HCT116 (cell line): ENCODE results near the gene NSD2. TPM values are rescaled to one million over a fixed set of nuclear protein-coding genes. Genes with fewer than 3 reads are reported as not detected.

Experiments
- ATAC-seq: fragments of 200-7000 bp; cut with Tn5 transposase; 2 replicates; pipeline ENCODE4 v1.9.1; 2020; ENCODE audit warnings: mild to moderate bottlenecking, moderate library complexity
- BruUV-seq: library from RNA; stranded (reverse); fragments of 400-500 nt; replicated peaks from 2 replicates; lab custom pipeline; 2021; lab: Mats Ljungman, UMichigan
- CTCF ChIA-PET: fragments of 300-600 bp; sonication (Branson Sonifier 250); formaldehyde crosslinking; loops from one replicate; lab custom pipeline; 2021; ENCODE audit warnings: antibody characterized with exemption; lab: Charles Lee
- POLR2A ChIA-PET: fragments of 300-600, 350-600 bp; sonication (Branson Sonifier 250); formaldehyde crosslinking; loops from one replicate; lab custom pipeline; 2021; ENCODE audit warnings: antibody characterized with exemption; lab: Charles Lee
- RAD21 ChIA-PET, 2 experiments: fragments of 300-600 bp; sonication (Branson Sonifier 250); formaldehyde crosslinking; loops; one replicate each; lab custom pipeline; 2023; ENCODE audit warnings: low total read pairs in 2 of 2; ENCODE audit not compliant: uncharacterized antibody in 2 of 2, unreplicated experiment in 2 of 2, low non-redundant PET in 1 of 2; lab: Charles Lee
- DNase-seq: peaks from one replicate; pipeline ENCODE4 v3.0.0-alpha.2; 2010; ENCODE audit warnings: low read depth, low spot score
- H2AFZ ChIP-seq: fragments of 200-600 bp; shearing (Covaris generic), sonication (generic); 2 replicates; pipeline ENCODE4 v1.6.1; 2017; ENCODE audit warnings: low read depth, mixed run types, mixed read lengths, antibody characterized with exemption, low read length; ENCODE audit not compliant: poor library complexity, severe bottlenecking
- H3K27ac ChIP-seq: 2 replicates; pipeline ENCODE4 v1.5.1; 2012; ENCODE audit warnings: low read depth, low read length
- H3K27me3 ChIP-seq: fragments of 200-600 bp; sonication (generic); 2 replicates; pipeline ENCODE4 v1.6.1; 2016; ENCODE audit warnings: mixed run types, low read length, mixed read lengths; ENCODE audit not compliant: insufficient read depth
- H3K36me3 ChIP-seq, 2 experiments: fragments of 200-500 bp in 1 of 2; fragments of 200-600 bp in 1 of 2; sonication (Bioruptor generic) in 1 of 2; sonication (generic) in 1 of 2; 2 replicates each; pipeline versions ENCODE4 v1.5.1 to v1.6.1; 2014 to 2016; ENCODE audit warnings: low read length in 2 of 2, inconsistent platforms in 1 of 2, mixed read lengths in 1 of 2, mixed run types in 1 of 2; ENCODE audit not compliant: insufficient read depth in 2 of 2, control insufficient read depth in 1 of 2
- H3K4me1 ChIP-seq, 2 experiments: fragments of 200-600 bp in 1 of 2; sonication (generic) in 1 of 2; 2 replicates each; pipeline versions ENCODE4 v1.5.1 to v1.6.1; 2012 to 2017; ENCODE audit warnings: low read length in 2 of 2, inconsistent platforms in 1 of 2, mild to moderate bottlenecking in 1 of 2, mixed read lengths in 1 of 2, mixed run types in 1 of 2, moderate library complexity in 1 of 2; ENCODE audit not compliant: insufficient read depth in 2 of 2, control insufficient read depth in 1 of 2
- H3K4me2 ChIP-seq: fragments of 200-600 bp; sonication (generic); 2 replicates; pipeline ENCODE4 v1.6.1; 2017; ENCODE audit warnings: mixed run types, low read length, mixed read lengths
- H3K4me3 ChIP-seq, 2 experiments: fragments of 200-600 bp in 1 of 2; sonication (generic) in 1 of 2; replicated peaks in 1 of 2; 2 replicates each; pipeline ENCODE4 v1.5.1; 2011 to 2016; ENCODE audit warnings: low read length in 2 of 2, control low read depth in 1 of 2, low read depth in 1 of 2, mild to moderate bottlenecking in 1 of 2, mixed read lengths in 1 of 2, mixed run types in 1 of 2
- H3K79me2 ChIP-seq: fragments of 200-600 bp; sonication (generic); 2 replicates; pipeline ENCODE4 v1.6.1; 2017; ENCODE audit warnings: mild to moderate bottlenecking, mixed run types, low read length, moderate library complexity, mixed read lengths; ENCODE audit not compliant: insufficient read depth
- H3K9ac ChIP-seq: fragments of 200-600 bp; sonication (generic); 2 replicates; pipeline ENCODE4 v1.6.1; 2016; ENCODE audit warnings: low read length, mixed read lengths
- H3K9me2 ChIP-seq: fragments of 200-600 bp; sonication (generic), shearing (Covaris generic); 2 replicates; pipeline ENCODE4 v1.6.1; 2017; ENCODE audit warnings: mixed run types, mild to moderate bottlenecking, moderate library complexity; ENCODE audit not compliant: insufficient read depth
- H3K9me3 ChIP-seq, 2 experiments: fragments of 200-500 bp in 1 of 2; fragments of 200-600 bp in 1 of 2; sonication (Bioruptor generic) in 1 of 2; sonication (generic) in 1 of 2; 2 replicates each; pipeline ENCODE4 v1.6.1; 2014 to 2017; ENCODE audit warnings: low read length in 2 of 2, mixed read lengths in 2 of 2, inconsistent platforms in 1 of 2, low read depth in 1 of 2, mild to moderate bottlenecking in 1 of 2, mixed run types in 1 of 2, moderate library complexity in 1 of 2; ENCODE audit not compliant: control insufficient read depth in 1 of 2, insufficient read depth in 1 of 2
- H4K20me1 ChIP-seq: fragments of 200-600 bp; sonication (generic), shearing (Covaris generic); 2 replicates; pipeline ENCODE4 v1.6.1; 2017; ENCODE audit warnings: mixed run types, mild to moderate bottlenecking, moderate library complexity; ENCODE audit not compliant: insufficient read depth
- CTCF ChIP-seq, 3 experiments: fragments of 200-600 bp in 1 of 3; sonication (generic) in 1 of 3; IDR thresholded peaks in 2 of 3; conservative IDR thresholded peaks in 1 of 3; 2 replicates each; pipeline ENCODE4 v1.5.1; 2012 to 2017; ENCODE audit warnings: low read depth in 2 of 3, low read length in 2 of 3, antibody characterized with exemption in 1 of 3, borderline replicate concordance in 1 of 3, control low read depth in 1 of 3, mild to moderate bottlenecking in 1 of 3, mixed read lengths in 1 of 3, mixed run types in 1 of 3, moderate library complexity in 1 of 3; ENCODE audit not compliant: insufficient read depth in 1 of 3
- EGR1 ChIP-seq: IDR thresholded peaks from 2 replicates; pipeline ENCODE4 v1.6.1; 2012; ENCODE audit warnings: low read depth
- FOSL1 ChIP-seq: IDR thresholded peaks from 2 replicates; pipeline ENCODE4 v1.6.1; 2012; ENCODE audit warnings: low read depth
- MAX ChIP-seq: IDR thresholded peaks from 2 replicates; pipeline ENCODE4 v1.6.1; 2012
- POLR2AphosphoS5 ChIP-seq: IDR thresholded peaks from 2 replicates; pipeline ENCODE4 v1.6.1; 2011; ENCODE audit warnings: mild to moderate bottlenecking, low read depth, low read length, moderate library complexity
- RAD21 ChIP-seq: IDR thresholded peaks from 2 replicates; pipeline ENCODE4 v1.6.1; 2012; ENCODE audit warnings: low read depth, mild to moderate bottlenecking
- SRF ChIP-seq: IDR thresholded peaks from 2 replicates; pipeline ENCODE4 v1.6.1; 2012; ENCODE audit warnings: low read depth
- ZBTB33 ChIP-seq: IDR thresholded peaks from 2 replicates; pipeline ENCODE4 v1.6.1; 2011; ENCODE audit warnings: mild to moderate bottlenecking, low read length, moderate library complexity; ENCODE audit not compliant: insufficient replicate concordance; ENCODE audit errors: extremely low read depth
- ZNF274 ChIP-seq: fragments of 200-500 bp; sonication (Bioruptor generic); IDR thresholded peaks from 2 replicates; pipeline ENCODE4 v1.6.1; 2014; ENCODE audit warnings: mild to moderate bottlenecking, low read depth, low read length, inconsistent platforms
- intact Hi-C: fragments of 100-400 bp; cut with micrococcal nuclease; formaldehyde crosslinking; loops from 2 replicates; pipeline ENCODE4 v1.10.0; 2022
- total RNA-seq: library from RNA; stranded (reverse); gene quantifications from one replicate; pipeline ENCODE4 v1.2.1, GENCODE V29; 2021; ENCODE audit not compliant: unreplicated experiment
- TF ChIP-seq, protein P1 (sequence below): IDR thresholded peaks from 2 replicates; pipeline ENCODE4 v1.6.1; 2012; ENCODE audit warnings: low read depth

NSD2 gene
- total RNA-seq, 1 experiment from 2014 or later, result 145 TPM

DNA sequence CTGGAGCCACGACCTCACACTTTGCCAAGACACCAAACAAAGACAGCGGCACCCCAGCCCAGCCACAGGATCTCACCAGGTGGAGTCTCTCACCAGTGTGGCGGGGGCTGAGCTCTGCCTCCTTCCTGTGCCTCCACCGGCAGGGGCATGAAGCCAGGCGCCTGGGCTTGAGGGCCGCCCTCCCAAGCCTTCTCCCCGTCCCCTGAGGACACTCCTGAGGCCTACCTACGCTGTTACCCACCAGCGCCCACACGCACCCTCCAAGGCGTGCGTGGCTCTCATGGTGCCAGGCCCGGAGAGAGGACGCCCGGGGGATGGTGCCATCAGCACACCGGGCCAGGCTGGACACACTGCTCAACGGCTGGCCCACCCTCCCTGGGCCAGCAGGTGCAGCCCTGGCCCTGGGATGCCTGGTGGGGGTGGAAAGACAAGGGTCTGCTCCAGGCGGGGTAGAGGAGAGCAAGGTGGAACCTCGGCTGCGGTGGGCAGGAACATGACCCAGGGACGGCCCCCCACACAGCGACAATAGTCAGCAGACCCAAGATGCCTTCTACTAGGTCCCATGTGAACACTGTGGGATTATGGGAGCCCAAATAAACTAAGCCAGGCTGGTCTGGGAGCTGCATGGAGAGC, 115.5 kb downstream of the NSD2 start:
- Histone ChIP-seq H3K4me1 (peaks cover 4 to 8% of the 10 kb centered on the region in 2 experiments; a peak in 2 of 4 replicates), H3K27me3 (no peaks in the 10 kb centered on the region), H4K20me1 (peaks cover 2% of the 10 kb centered on the region; the same call in 1 of the 2 replicates), H3K27ac (no peak overlapping the region), H3K36me3 (peaks cover 23 to 37% of the 10 kb centered on the region in 2 experiments; a peak in 3 of 4 replicates), H3K9me3 (no peaks in the 10 kb centered on the region), H3K79me2 (peaks cover 32% of the 10 kb centered on the region)
- BruUV-seq, result no TSS peak
- ChIA-PET POLR2A (no interaction called here), CTCF (no interaction called here)
- no peak for DNase-seq
- intact Hi-C loops, result no loop called here
- no peak; the same call in 1 of the 2 replicates for TF ChIP-seq POLR2AphosphoS5
- TF ChIP-seq, protein P1, sequence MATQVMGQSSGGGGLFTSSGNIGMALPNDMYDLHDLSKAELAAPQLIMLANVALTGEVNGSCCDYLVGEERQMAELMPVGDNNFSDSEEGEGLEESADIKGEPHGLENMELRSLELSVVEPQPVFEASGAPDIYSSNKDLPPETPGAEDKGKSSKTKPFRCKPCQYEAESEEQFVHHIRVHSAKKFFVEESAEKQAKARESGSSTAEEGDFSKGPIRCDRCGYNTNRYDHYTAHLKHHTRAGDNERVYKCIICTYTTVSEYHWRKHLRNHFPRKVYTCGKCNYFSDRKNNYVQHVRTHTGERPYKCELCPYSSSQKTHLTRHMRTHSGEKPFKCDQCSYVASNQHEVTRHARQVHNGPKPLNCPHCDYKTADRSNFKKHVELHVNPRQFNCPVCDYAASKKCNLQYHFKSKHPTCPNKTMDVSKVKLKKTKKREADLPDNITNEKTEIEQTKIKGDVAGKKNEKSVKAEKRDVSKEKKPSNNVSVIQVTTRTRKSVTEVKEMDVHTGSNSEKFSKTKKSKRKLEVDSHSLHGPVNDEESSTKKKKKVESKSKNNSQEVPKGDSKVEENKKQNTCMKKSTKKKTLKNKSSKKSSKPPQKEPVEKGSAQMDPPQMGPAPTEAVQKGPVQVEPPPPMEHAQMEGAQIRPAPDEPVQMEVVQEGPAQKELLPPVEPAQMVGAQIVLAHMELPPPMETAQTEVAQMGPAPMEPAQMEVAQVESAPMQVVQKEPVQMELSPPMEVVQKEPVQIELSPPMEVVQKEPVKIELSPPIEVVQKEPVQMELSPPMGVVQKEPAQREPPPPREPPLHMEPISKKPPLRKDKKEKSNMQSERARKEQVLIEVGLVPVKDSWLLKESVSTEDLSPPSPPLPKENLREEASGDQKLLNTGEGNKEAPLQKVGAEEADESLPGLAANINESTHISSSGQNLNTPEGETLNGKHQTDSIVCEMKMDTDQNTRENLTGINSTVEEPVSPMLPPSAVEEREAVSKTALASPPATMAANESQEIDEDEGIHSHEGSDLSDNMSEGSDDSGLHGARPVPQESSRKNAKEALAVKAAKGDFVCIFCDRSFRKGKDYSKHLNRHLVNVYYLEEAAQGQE, result no peak
- no peak for TF ChIP-seq ZBTB33
- TF ChIP-seq CTCF (IDR thresholded peaks at IDR 0.05 in 2 of 3, conservative IDR thresholded peaks at IDR 0.05 in 1 of 3; ENCODE audit: borderline replicate concordance in 1 of 3, insufficient read depth in 1 of 3, low read depth in 2 of 3, low read length in 2 of 3), result no peak
- TF ChIP-seq SRF, result no peak
- no peak for TF ChIP-seq RAD21
- no peak for TF ChIP-seq ZNF274
- TF ChIP-seq MAX, result no peak
- TF ChIP-seq FOSL1, result no peak
- TF ChIP-seq EGR1, result no peak
- TF ChIP-seq, all 23 proteins: peak for 0
- no peaks in the 10 kb centered on the region for H3K9me2 ChIP-seq
- no peak overlapping the region for H3K9ac ChIP-seq
- no peak overlapping the region for H3K4me2 ChIP-seq
- ATAC-seq, result no peak
- H2AFZ ChIP-seq, result no peak overlapping the region
- RAD21 ChIA-PET, result no interaction called here
- H3K4me3 ChIP-seq, result no peak overlapping the region
